HCT116 (cell line): Measurements from ENCODE around the gene GRK2. TPM values are rescaled to one million over a fixed set of nuclear protein-coding genes. Genes with fewer than 3 reads are reported as not detected.

Experiments used
- ATAC-seq: fragments of 200-7000 bp; cut with Tn5 transposase; 2 replicates; pipeline ENCODE4 v1.9.1; 2020; ENCODE audit warnings: mild to moderate bottlenecking, moderate library complexity
- BruUV-seq: library from RNA; stranded (reverse); fragments of 400-500 nt; replicated peaks from 2 replicates; lab custom pipeline; 2021; lab: Mats Ljungman, UMichigan
- CTCF ChIA-PET: fragments of 300-600 bp; sonication (Branson Sonifier 250); formaldehyde crosslinking; loops from one replicate; lab custom pipeline; 2021; ENCODE audit warnings: antibody characterized with exemption; lab: Charles Lee
- POLR2A ChIA-PET: fragments of 300-600, 350-600 bp; sonication (Branson Sonifier 250); formaldehyde crosslinking; loops from one replicate; lab custom pipeline; 2021; ENCODE audit warnings: antibody characterized with exemption; lab: Charles Lee
- RAD21 ChIA-PET, 2 experiments: fragments of 300-600 bp; sonication (Branson Sonifier 250); formaldehyde crosslinking; loops; one replicate each; lab custom pipeline; 2023; ENCODE audit warnings: low total read pairs in 2 of 2; ENCODE audit not compliant: uncharacterized antibody in 2 of 2, unreplicated experiment in 2 of 2, low non-redundant PET in 1 of 2; lab: Charles Lee
- DNase-seq: peaks from one replicate; pipeline ENCODE4 v3.0.0-alpha.2; 2010; ENCODE audit warnings: low read depth, low spot score
- H2AFZ ChIP-seq: fragments of 200-600 bp; shearing (Covaris generic), sonication (generic); 2 replicates; pipeline ENCODE4 v1.6.1; 2017; ENCODE audit warnings: low read depth, mixed run types, mixed read lengths, antibody characterized with exemption, low read length; ENCODE audit not compliant: poor library complexity, severe bottlenecking
- H3K27ac ChIP-seq: 2 replicates; pipeline ENCODE4 v1.5.1; 2012; ENCODE audit warnings: low read depth, low read length
- H3K27me3 ChIP-seq: fragments of 200-600 bp; sonication (generic); 2 replicates; pipeline ENCODE4 v1.6.1; 2016; ENCODE audit warnings: mixed run types, low read length, mixed read lengths; ENCODE audit not compliant: insufficient read depth
- H3K36me3 ChIP-seq, 2 experiments: fragments of 200-500 bp in 1 of 2; fragments of 200-600 bp in 1 of 2; sonication (Bioruptor generic) in 1 of 2; sonication (generic) in 1 of 2; 2 replicates each; pipeline versions ENCODE4 v1.5.1 to v1.6.1; 2014 to 2016; ENCODE audit warnings: low read length in 2 of 2, inconsistent platforms in 1 of 2, mixed read lengths in 1 of 2, mixed run types in 1 of 2; ENCODE audit not compliant: insufficient read depth in 2 of 2, control insufficient read depth in 1 of 2
- H3K4me1 ChIP-seq, 2 experiments: fragments of 200-600 bp in 1 of 2; sonication (generic) in 1 of 2; 2 replicates each; pipeline versions ENCODE4 v1.5.1 to v1.6.1; 2012 to 2017; ENCODE audit warnings: low read length in 2 of 2, inconsistent platforms in 1 of 2, mild to moderate bottlenecking in 1 of 2, mixed read lengths in 1 of 2, mixed run types in 1 of 2, moderate library complexity in 1 of 2; ENCODE audit not compliant: insufficient read depth in 2 of 2, control insufficient read depth in 1 of 2
- H3K4me2 ChIP-seq: fragments of 200-600 bp; sonication (generic); 2 replicates; pipeline ENCODE4 v1.6.1; 2017; ENCODE audit warnings: mixed run types, low read length, mixed read lengths
- H3K4me3 ChIP-seq, 2 experiments: fragments of 200-600 bp in 1 of 2; sonication (generic) in 1 of 2; replicated peaks in 1 of 2; 2 replicates each; pipeline ENCODE4 v1.5.1; 2011 to 2016; ENCODE audit warnings: low read length in 2 of 2, control low read depth in 1 of 2, low read depth in 1 of 2, mild to moderate bottlenecking in 1 of 2, mixed read lengths in 1 of 2, mixed run types in 1 of 2
- H3K79me2 ChIP-seq: fragments of 200-600 bp; sonication (generic); 2 replicates; pipeline ENCODE4 v1.6.1; 2017; ENCODE audit warnings: mild to moderate bottlenecking, mixed run types, low read length, moderate library complexity, mixed read lengths; ENCODE audit not compliant: insufficient read depth
- H3K9ac ChIP-seq: fragments of 200-600 bp; sonication (generic); 2 replicates; pipeline ENCODE4 v1.6.1; 2016; ENCODE audit warnings: low read length, mixed read lengths
- H3K9me2 ChIP-seq: fragments of 200-600 bp; sonication (generic), shearing (Covaris generic); 2 replicates; pipeline ENCODE4 v1.6.1; 2017; ENCODE audit warnings: mixed run types, mild to moderate bottlenecking, moderate library complexity; ENCODE audit not compliant: insufficient read depth
- H3K9me3 ChIP-seq, 2 experiments: fragments of 200-500 bp in 1 of 2; fragments of 200-600 bp in 1 of 2; sonication (Bioruptor generic) in 1 of 2; sonication (generic) in 1 of 2; 2 replicates each; pipeline ENCODE4 v1.6.1; 2014 to 2017; ENCODE audit warnings: low read length in 2 of 2, mixed read lengths in 2 of 2, inconsistent platforms in 1 of 2, low read depth in 1 of 2, mild to moderate bottlenecking in 1 of 2, mixed run types in 1 of 2, moderate library complexity in 1 of 2; ENCODE audit not compliant: control insufficient read depth in 1 of 2, insufficient read depth in 1 of 2
- H4K20me1 ChIP-seq: fragments of 200-600 bp; sonication (generic), shearing (Covaris generic); 2 replicates; pipeline ENCODE4 v1.6.1; 2017; ENCODE audit warnings: mixed run types, mild to moderate bottlenecking, moderate library complexity; ENCODE audit not compliant: insufficient read depth
- CBX3 ChIP-seq: IDR thresholded peaks from 2 replicates; pipeline ENCODE4 v1.6.1; 2012; ENCODE audit warnings: low read depth
- CEBPB ChIP-seq: IDR thresholded peaks from 2 replicates; pipeline ENCODE4 v1.6.1; 2012; ENCODE audit warnings: low read depth
- CTCF ChIP-seq, 3 experiments: fragments of 200-600 bp in 1 of 3; sonication (generic) in 1 of 3; IDR thresholded peaks in 2 of 3; conservative IDR thresholded peaks in 1 of 3; 2 replicates each; pipeline ENCODE4 v1.5.1; 2012 to 2017; ENCODE audit warnings: low read depth in 2 of 3, low read length in 2 of 3, antibody characterized with exemption in 1 of 3, borderline replicate concordance in 1 of 3, control low read depth in 1 of 3, mild to moderate bottlenecking in 1 of 3, mixed read lengths in 1 of 3, mixed run types in 1 of 3, moderate library complexity in 1 of 3; ENCODE audit not compliant: insufficient read depth in 1 of 3
- EGR1 ChIP-seq: IDR thresholded peaks from 2 replicates; pipeline ENCODE4 v1.6.1; 2012; ENCODE audit warnings: low read depth
- FOSL1 ChIP-seq: IDR thresholded peaks from 2 replicates; pipeline ENCODE4 v1.6.1; 2012; ENCODE audit warnings: low read depth
- JUND ChIP-seq: IDR thresholded peaks from 2 replicates; pipeline ENCODE4 v1.6.1; 2012
- POLR2A ChIP-seq: IDR thresholded peaks from 2 replicates; pipeline ENCODE4 v1.7.0; 2011; ENCODE audit warnings: borderline replicate concordance; ENCODE audit not compliant: insufficient read depth, insufficient read length; ENCODE audit errors: extremely low read depth
- POLR2AphosphoS5 ChIP-seq: IDR thresholded peaks from 2 replicates; pipeline ENCODE4 v1.6.1; 2011; ENCODE audit warnings: mild to moderate bottlenecking, low read depth, low read length, moderate library complexity
- REST ChIP-seq: IDR thresholded peaks from 2 replicates; pipeline ENCODE4 v1.6.1; 2012; ENCODE audit warnings: low read depth
- SRF ChIP-seq: IDR thresholded peaks from 2 replicates; pipeline ENCODE4 v1.6.1; 2012; ENCODE audit warnings: low read depth
- TCF7L2 ChIP-seq: IDR thresholded peaks from 2 replicates; pipeline ENCODE4 v1.7.0; 2011; ENCODE audit warnings: borderline replicate concordance, inconsistent platforms; ENCODE audit not compliant: insufficient read depth, insufficient read length; ENCODE audit errors: extremely low read depth
- YY1 ChIP-seq: IDR thresholded peaks from 2 replicates; pipeline ENCODE4 v1.6.1; 2011; ENCODE audit warnings: low read length, low read depth, moderate library complexity, mild to moderate bottlenecking; ENCODE audit not compliant: insufficient replicate concordance; ENCODE audit errors: extremely low read depth
- ZFX ChIP-seq: fragments of 450-650 bp; IDR thresholded peaks from 2 replicates; pipeline ENCODE4 v1.6.1; 2017
- intact Hi-C: fragments of 100-400 bp; cut with micrococcal nuclease; formaldehyde crosslinking; loops from 2 replicates; pipeline ENCODE4 v1.10.0; 2022
- total RNA-seq: library from RNA; stranded (reverse); gene quantifications from one replicate; pipeline ENCODE4 v1.2.1, GENCODE V29; 2021; ENCODE audit not compliant: unreplicated experiment

The GRK2 gene
- total RNA-seq, 1 experiment from 2014 or later, result 83.0 TPM

GRCh38 chr11:67289651-67290479 is 23.6 kb downstream of the GRK2 start:
- Histone ChIP-seq H3K9me3 (0 out of 4 replicates have a peak, but pooled peaks cover 0 to 5% of the 10 kb centered on the region in 2 experiments), H3K9me2 (no peaks in the 10 kb centered on the region), H3K4me2 (peak overlapping the region; percentile 95), H3K4me1 (peaks cover 13 to 29% of the 10 kb centered on the region in 2 experiments), H3K4me3 (peak overlapping the region; percentile 79 to 87), H3K79me2 (peaks cover 34% of the 10 kb centered on the region; the same call in 1 of the 2 replicates), H3K27me3 (no peaks in the 10 kb centered on the region), H2AFZ (no peak overlapping the region), H3K9ac (peak overlapping the region; percentile 86), H3K36me3 (peaks cover 9 to 42% of the 10 kb centered on the region in 2 experiments; a peak in 2 of 4 replicates), H4K20me1 (no peaks in the 10 kb centered on the region), H3K27ac (peak overlapping the region; percentile 100)
- DNase-seq (no peak), ATAC-seq (peak; percentile 25; the same call in 1 of the 2 replicates)
- BruUV-seq, result no TSS peak
- ChIA-PET CTCF (no interaction called here), POLR2A (interaction anchor here (0.6 to 2.1 kb wide), 2 partner anchors 13 to 28 kb away, joined by 3 to 11 read pairs; partner anchors contain the start of gene SSH3), RAD21 (no interaction called here)
- intact Hi-C loops, result no loop called here
- TF ChIP-seq FOSL1 (no peak), ZFX (peak; percentile 60; the same call in 1 of the 2 replicates)

- POLR2A ChIA-PET, result no interaction called here
- H3K27me3 ChIP-seq, result no peaks in the 10 kb centered on the region
- H3K36me3 ChIP-seq, result peaks cover 3 to 40% of the 10 kb centered on the region in 2 experiments; a peak in 2 of 4 replicates
- CTCF ChIA-PET, result interaction anchor here (1.2 kb wide), 1 partner anchor 26 kb away, joined by 3 read pairs; no protein-coding TSS in a partner anchor
- no peaks in the 10 kb centered on the region for H3K9me2 ChIP-seq
- peaks cover 0 to 10% of the 10 kb centered on the region in 2 experiments; a peak in 1 of 4 replicates for H3K9me3 ChIP-seq
- intact Hi-C loops, result no loop called here
- H2AFZ ChIP-seq, result no peak overlapping the region
- RAD21 ChIA-PET, result no interaction called here
- H3K4me3 ChIP-seq, result no peak overlapping the region; a peak in 1 of 4 replicates
- H3K79me2 ChIP-seq, result peaks cover 34% of the 10 kb centered on the region; the same call in 1 of the 2 replicates
- H4K20me1 ChIP-seq, result no peaks in the 10 kb centered on the region
- ATAC-seq (no peak), DNase-seq (no peak)
- H3K9ac ChIP-seq, result no peak overlapping the region
- no TSS peak for BruUV-seq
- H3K4me2 ChIP-seq, result peak overlapping the region; percentile 95; the same call in 1 of the 2 replicates
- H3K27ac ChIP-seq, result no peak overlapping the region; the same call in 1 of the 2 replicates
- H3K4me1 ChIP-seq, result peaks cover 13 to 29% of the 10 kb centered on the region in 2 experiments
- TF ChIP-seq CBX3, result no peak
- no peak for TF ChIP-seq SRF
- TF ChIP-seq TCF7L2, result no peak
- no peak for TF ChIP-seq REST
- TF ChIP-seq JUND, result no peak
- TF ChIP-seq POLR2AphosphoS5, result no peak
- no peak for TF ChIP-seq FOSL1
- TF ChIP-seq YY1, result no peak
- no peak for TF ChIP-seq EGR1
- no peak for TF ChIP-seq POLR2A
- TF ChIP-seq CEBPB, result no peak
- no peak for TF ChIP-seq CTCF (IDR thresholded peaks at IDR 0.05 in 2 of 3, conservative IDR thresholded peaks at IDR 0.05 in 1 of 3; ENCODE audit: borderline replicate concordance in 1 of 3, insufficient read depth in 1 of 3, low read depth in 2 of 3, low read length in 2 of 3)
Observed at GRCh38 chr11:67290801-67291200, 24.5 kb downstream of the GRK2 start.
